ENCODE data around the gene ZNF804A.

Gene ZNF804A

GRCh38 chr2:184566716-184567115, 31.6 kb upstream of the ZNF804A start:
- TF ChIP-seq CTCF (IDR thresholded peaks at IDR 0.05), result no peak
- intact Hi-C loops (cut with DNase I; ENCODE audit: low total_unique reads), result no loop called here

GRCh38 chr2:184577056-184577455, 21.3 kb upstream of the ZNF804A start:
- H3K27ac ChIP-seq, result no peak overlapping the region
- H3K4me1 ChIP-seq, result no peaks in the 10 kb centered on the region
- intact Hi-C loops (cut with DNase I; ENCODE audit: low total_unique reads), result no loop called here
- H3K4me3 ChIP-seq, result no peak overlapping the region
- no peaks in the 10 kb centered on the region for H3K36me3 ChIP-seq
- DNase-seq, result no peak
- no peaks in the 10 kb centered on the region for H3K27me3 ChIP-seq
- no peak for TF ChIP-seq CTCF (IDR thresholded peaks at IDR 0.05)
- no peaks in the 10 kb centered on the region for H3K9me3 ChIP-seq

More at GRCh38 chr2:184566716-184567115, 31.6 kb upstream of the ZNF804A start:
- Histone ChIP-seq H3K27me3 (no peaks in the 10 kb centered on the region), H3K36me3 (no peaks in the 10 kb centered on the region), H3K27ac (no peak overlapping the region), H3K4me3 (no peak overlapping the region), H3K9me3 (no peaks in the 10 kb centered on the region), H3K4me1 (no peaks in the 10 kb centered on the region)
- DNase-seq, result no peak

DNA sequence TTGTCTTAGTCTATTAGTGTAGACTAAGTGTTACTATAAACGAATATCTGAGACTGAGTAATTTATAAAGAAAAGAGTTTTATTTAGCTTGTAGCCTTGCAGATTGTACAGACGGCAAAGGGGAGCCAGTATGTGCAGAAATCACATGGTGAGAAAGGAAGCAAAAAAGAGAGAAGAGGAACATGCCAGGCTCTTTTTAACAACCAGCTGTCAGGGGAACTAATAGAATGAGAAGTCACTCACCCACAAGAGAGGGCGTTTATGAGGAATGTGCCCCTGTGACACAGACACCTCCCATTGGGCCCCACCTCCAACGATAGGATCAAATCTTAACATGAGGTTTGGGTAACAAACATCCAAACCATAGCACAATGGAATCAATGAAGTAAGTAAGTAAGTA, 20.6 kb upstream of the ZNF804A start:
- Histone ChIP-seq H3K4me1 (no peaks in the 10 kb centered on the region), H3K9me3 (no peaks in the 10 kb centered on the region), H3K36me3 (no peaks in the 10 kb centered on the region), H3K27me3 (no peaks in the 10 kb centered on the region), H3K27ac (no peak overlapping the region), H3K4me3 (no peak overlapping the region)
- intact Hi-C loops (cut with DNase I; ENCODE audit: low total_unique reads), result no loop called here
- no peak for TF ChIP-seq CTCF (IDR thresholded peaks at IDR 0.05)
- no peak for DNase-seq

- Histone ChIP-seq H3K27me3 (no peaks in the 10 kb centered on the region), H3K36me3 (no peaks in the 10 kb centered on the region), H3K4me3 (no peak overlapping the region), H3K9me3 (no peaks in the 10 kb centered on the region), H3K27ac (no peak overlapping the region), H3K4me1 (no peaks in the 10 kb centered on the region)
- DNase-seq, result no peak
- intact Hi-C loops (cut with DNase I; ENCODE audit: low total_unique reads), result no loop called here
- TF ChIP-seq CTCF (IDR thresholded peaks at IDR 0.05), result no peak
Measured at GRCh38 chr2:184579226-184579625, 19.1 kb upstream of the ZNF804A start.

DNA sequence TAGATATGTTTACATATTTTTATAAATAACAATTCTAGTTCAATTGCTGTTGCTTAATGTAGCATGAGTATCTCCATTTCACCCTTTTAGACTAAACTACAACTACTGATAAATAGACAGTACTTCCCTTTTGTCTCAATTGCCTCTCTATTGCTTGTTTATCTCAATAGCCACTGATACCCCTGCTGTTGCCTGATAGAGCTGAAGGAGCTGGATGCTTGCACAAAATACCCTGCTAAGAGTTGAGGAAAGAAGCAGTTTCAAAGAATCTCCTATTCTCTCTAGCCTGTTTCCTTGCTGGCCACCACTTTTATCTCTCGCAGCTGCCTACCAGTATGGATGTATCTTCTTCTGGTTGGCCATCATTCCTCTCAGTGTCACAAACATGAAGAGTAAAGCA, 16.9 kb upstream of the ZNF804A start:
- intact Hi-C loops (cut with DNase I; ENCODE audit: low total_unique reads), result no loop called here
- Histone ChIP-seq H3K27ac (no peak overlapping the region), H3K27me3 (no peaks in the 10 kb centered on the region), H3K4me3 (no peak overlapping the region), H3K4me1 (no peaks in the 10 kb centered on the region), H3K9me3 (no peaks in the 10 kb centered on the region), H3K36me3 (no peaks in the 10 kb centered on the region)
- no peak for DNase-seq
- TF ChIP-seq CTCF (IDR thresholded peaks at IDR 0.05), result no peak

GRCh38 chr2:184589261-184589660, 9.1 kb upstream of the ZNF804A start:
- no peak for DNase-seq
- intact Hi-C loops (cut with DNase I; ENCODE audit: low total_unique reads), result no loop called here

More at GRCh38 chr2:184589261-184589660, 9.1 kb upstream of the ZNF804A start:
- H3K27me3 ChIP-seq, result no peaks in the 10 kb centered on the region
- H3K4me3 ChIP-seq, result no peak overlapping the region
- H3K36me3 ChIP-seq, result no peaks in the 10 kb centered on the region
- H3K4me1 ChIP-seq, result no peaks in the 10 kb centered on the region
- H3K27ac ChIP-seq, result no peak overlapping the region
- no peak for TF ChIP-seq CTCF (IDR thresholded peaks at IDR 0.05)
- no peaks in the 10 kb centered on the region for H3K9me3 ChIP-seq

Data from tibial artery (tissue), 4 donors.